ENCODE measurements around the gene UBR1. TPM values are rescaled to one million over a fixed set of nuclear protein-coding genes. Genes with fewer than 3 reads are reported as not detected.

UBR1 gene
- total and polyA plus RNA-seq, 2 experiments from 2014 or later, result 17.2 to 19.6 TPM

GRCh38 chr15:43121863-43122262, 16.0 kb upstream of the UBR1 start (continued):
- TF ChIP-seq ZNF462 (CRISPR knock-in tag; IDR thresholded peaks at IDR 0.05), result no peak

- Mint-ChIP-seq H3K27me3 (ENCODE audit: insufficient read depth, low read depth, poor library complexity) (peaks cover 14% of the 10 kb centered on the region), H3K4me1 (peaks cover 7% of the 10 kb centered on the region; the same call in 2 of the 3 replicates)
- no peak for TF ChIP-seq ZNF114 (CRISPR knock-in tag; IDR thresholded peaks at IDR 0.05)
- TF ChIP-seq NANOG (IDR thresholded peaks at IDR 0.05; ENCODE audit: borderline replicate concordance), result no peak
- no peak for TF ChIP-seq REST (IDR thresholded peaks at IDR 0.05; ENCODE audit: unreplicated experiment)
- no peak for TF ChIP-seq CREB1 (CRISPR knock-in tag; IDR thresholded peaks at IDR 0.05; ENCODE audit: low read depth)
- no peak for TF ChIP-seq STAT1 (IDR thresholded peaks at IDR 0.05; ENCODE audit: unreplicated experiment)
- TF ChIP-seq JUNB (IDR thresholded peaks at IDR 0.05; ENCODE audit: unreplicated experiment), result no peak
- TF ChIP-seq POLR2AphosphoS5 (IDR thresholded peaks at IDR 0.05; ENCODE audit: low read depth), result no peak
- no peak for TF ChIP-seq EZH2 (IDR thresholded peaks at IDR 0.05; ENCODE audit: low read depth, unreplicated experiment)
- TF ChIP-seq ETS1 (IDR thresholded peaks at IDR 0.05), result no peak
- no peak for TF ChIP-seq CTCF (conservative IDR thresholded peaks at IDR 0.05; ENCODE audit: low read depth in 2 of 2)
- no peak for TF ChIP-seq ZNF331 (CRISPR knock-in tag; IDR thresholded peaks at IDR 0.05; ENCODE audit: low read depth)
- TF ChIP-seq EZH2phosphoT487 (IDR thresholded peaks at IDR 0.05; ENCODE audit: unreplicated experiment), result no peak
These were observed 13.0 kb upstream of the UBR1 start for GRCh38 chr15:43118829-43119228.

More at GRCh38 chr15:43118829-43119228, 13.0 kb upstream of the UBR1 start:
- no peaks in the 10 kb centered on the region for H3K36me3 ChIP-seq (ENCODE audit: insufficient read depth)
- H3K4me3 ChIP-seq, result no peak overlapping the region
- H3K9me3 Mint-ChIP-seq, result no peaks in the 10 kb centered on the region
- no peaks in the 10 kb centered on the region; the same call in 1 of the 2 replicates for H3K9me2 ChIP-seq (ENCODE audit: insufficient read depth)
- H3K27ac Mint-ChIP-seq, result no peak overlapping the region
- no peak for ATAC-seq
- H3K4me1 ChIP-seq (ENCODE audit: insufficient read depth), result no peaks in the 10 kb centered on the region
- H3K27ac ChIP-seq (ENCODE audit: low read depth), result no peak overlapping the region
- no peaks in the 10 kb centered on the region for H3F3A ChIP-seq (replicated peaks; ENCODE audit: low read depth)
- H3K4me3 Mint-ChIP-seq, result no peak overlapping the region
- no peaks in the 10 kb centered on the region for H4K20me1 ChIP-seq (replicated peaks; ENCODE audit: insufficient read depth)
- H3K79me2 ChIP-seq (replicated peaks; ENCODE audit: insufficient read depth), result no peaks in the 10 kb centered on the region
- 0 out of 2 replicates have a peak overlapping the region, but pooled peaks have one; percentile 24 for H2AFZ ChIP-seq
- no peak for DNase-seq (ENCODE audit: low spot score)
- H3K36me3 Mint-ChIP-seq (ENCODE audit: low read depth), result no peaks in the 10 kb centered on the region
- peaks cover 20% of the 10 kb centered on the region for H3K27me3 ChIP-seq (ENCODE audit: insufficient read depth)
- H3K4me2 ChIP-seq, result no peak overlapping the region
